Tibial nerve (tissue), 4 donors: ENCODE results near the gene ANKRD11. TPM values are rescaled to one million over a fixed set of nuclear protein-coding genes. Genes with fewer than 3 reads are reported as not detected.

Source experiments
- DNase-seq, 2 donors: peaks; one replicate each; pipeline ENCODE4 v3.0.0-alpha.2; 2019; ENCODE audit warnings: low spot score in 2 of 2
- H3K27ac ChIP-seq, 4 donors: fragments of 200-600 bp; sonication (generic) in 3 of 4; one replicate each; pipeline ENCODE4 v1.5.1; 2017 to 2019; ENCODE audit warnings: mild to moderate bottlenecking in 1 of 4
- H3K27me3 ChIP-seq, 2 donors: fragments of 200-600 bp; sonication (generic) in 1 of 2; one replicate each; pipeline versions ENCODE4 v1.5.1 to v1.6.0; 2017 to 2019
- H3K36me3 ChIP-seq, 3 donors: fragments of 200-600 bp; sonication (generic); one replicate each; pipeline ENCODE4 v1.5.1; 2018 to 2019
- H3K4me1 ChIP-seq, 4 donors: fragments of 200-600 bp; sonication (generic) in 3 of 4; one replicate each; pipeline ENCODE4 v1.5.1; 2017 to 2019
- H3K4me3 ChIP-seq, 4 donors: fragments of 200-600 bp; sonication (generic) in 3 of 4; one replicate each; pipeline ENCODE4 v1.5.1; 2017 to 2019; ENCODE audit warnings: mild to moderate bottlenecking in 1 of 4, moderate library complexity in 1 of 4
- H3K9me3 ChIP-seq, 4 donors: fragments of 200-600 bp; sonication (generic) in 3 of 4; one replicate each; pipeline ENCODE4 v1.5.1; 2017 to 2019
- CTCF ChIP-seq, 5 experiments: fragments of 200-600 bp in 3 of 5; fragments of 450-650 bp in 2 of 5; sonication (generic) in 3 of 5; IDR thresholded peaks; one replicate each; pipeline ENCODE4 v1.5.1; 2016 to 2019; ENCODE audit warnings: antibody characterized with exemption in 5 of 5, mild to moderate bottlenecking in 3 of 5, moderate library complexity in 2 of 5
- EP300 ChIP-seq, 2 donors: sonication (generic); formaldehyde crosslinking; IDR thresholded peaks; one replicate each; pipeline ENCODE4 v1.6.1; 2017; ENCODE audit warnings: antibody characterized with exemption in 2 of 2, mild to moderate bottlenecking in 1 of 2
- POLR2A ChIP-seq, 2 donors: fragments of 450-650 bp; IDR thresholded peaks; one replicate each; pipeline ENCODE4 v1.6.1; 2017; ENCODE audit warnings: antibody characterized with exemption in 2 of 2, mild to moderate bottlenecking in 2 of 2, moderate library complexity in 2 of 2
- WGBS, 2 donors: methylation state at CpG; one replicate each; pipeline ENCODE4 v1.1.5; 2018; 5-methylcytosine and 5-hydroxymethylcytosine counted together
- total RNA-seq, 4 donors: library from RNA; depleted of rRNA; stranded (reverse); fragments of >200 nt; gene quantifications; one replicate each; pipeline ENCODE4 v1.1.0, GENCODE V29; 2016

ANKRD11 gene
- total RNA-seq, 4 donors from 2014 or later: 104 to 177 (median 112) TPM

- peaks cover 0 to 98% (median 74%) of the 10 kb centered on the region in 4 donors for H3K4me1 ChIP-seq
Observed at GRCh38 chr16:89481356-89481955, 8.9 kb downstream of the ANKRD11 start.

DNA sequence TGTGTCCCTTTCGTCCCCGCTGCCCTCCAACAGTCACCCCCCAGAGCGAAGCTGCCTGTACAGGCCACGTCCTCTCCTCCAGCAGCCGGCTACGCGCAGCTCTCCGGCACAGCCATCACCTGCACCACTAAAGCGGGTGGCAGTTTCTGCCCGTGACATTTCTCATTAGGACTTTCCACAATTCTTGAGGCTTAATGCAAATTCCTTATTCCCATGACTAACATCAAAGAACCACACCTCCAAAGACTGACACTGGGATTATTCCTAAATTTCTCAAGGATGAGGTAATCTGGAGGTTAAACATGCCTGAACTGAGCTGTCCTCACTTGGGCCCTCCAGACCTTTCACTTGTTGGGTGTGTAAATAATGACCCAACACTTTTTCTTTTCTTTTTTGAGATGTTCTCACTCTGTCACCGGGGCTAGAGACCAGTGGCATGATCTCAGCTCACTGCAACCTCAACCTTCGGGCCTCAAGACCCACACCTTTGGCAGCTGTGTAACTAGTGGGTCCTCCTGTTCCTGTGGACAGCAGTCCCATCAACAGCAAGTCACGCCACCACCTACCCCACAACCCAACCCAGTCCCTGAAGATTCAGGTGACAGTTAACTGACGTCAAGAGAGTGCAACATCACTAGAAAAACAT, 11.7 kb downstream of the ANKRD11 start:
- Histone ChIP-seq H3K27ac (no peak overlapping the region), H3K9me3 (no peaks in the 10 kb centered on the region)
- WGBS, 2 donors: 72 to 74% methylated on average over 14 of the region's 14 CpGs

More at GRCh38 chr16:89481356-89481955, 8.9 kb downstream of the ANKRD11 start:
- no peak overlapping the region for H3K4me3 ChIP-seq
- TF ChIP-seq EP300 (IDR thresholded peaks at IDR 0.05): no peak
- TF ChIP-seq POLR2A (IDR thresholded peaks at IDR 0.05): no peak
- TF ChIP-seq CTCF (IDR thresholded peaks at IDR 0.05): no peak
- H3K27ac ChIP-seq: no peak overlapping the region
- H3K36me3 ChIP-seq: no peaks in the 10 kb centered on the region
- no peaks in the 10 kb centered on the region for H3K9me3 ChIP-seq
- DNase-seq: no peak
- no peaks in the 10 kb centered on the region for H3K27me3 ChIP-seq
- WGBS, 2 donors: 89 to 90% methylated on average over 13 of the region's 13 CpGs

GRCh38 chr16:89476811-89477261, 13.5 kb downstream of the ANKRD11 start:
- DNase-seq: no peak
- Histone ChIP-seq H3K4me3 (no peak overlapping the region), H3K27ac (no peak overlapping the region), H3K4me1 (peaks cover 0 to 96% (median 61%) of the 10 kb centered on the region in 4 donors), H3K9me3 (no peaks in the 10 kb centered on the region), H3K27me3 (no peaks in the 10 kb centered on the region), H3K36me3 (no peaks in the 10 kb centered on the region)
- WGBS, 2 donors: 72 to 76% methylated on average over 10 of the region's 10 CpGs
- TF ChIP-seq EP300 (IDR thresholded peaks at IDR 0.05) (no peak), CTCF (IDR thresholded peaks at IDR 0.05) (no peak), POLR2A (IDR thresholded peaks at IDR 0.05) (no peak)

More for the DNA sequence above, 11.7 kb downstream of the ANKRD11 start:
- TF ChIP-seq EP300 (IDR thresholded peaks at IDR 0.05): no peak
- no peak for TF ChIP-seq POLR2A (IDR thresholded peaks at IDR 0.05)
- no peak for TF ChIP-seq CTCF (IDR thresholded peaks at IDR 0.05)
- no peaks in the 10 kb centered on the region for H3K36me3 ChIP-seq
- no peaks in the 10 kb centered on the region for H3K27me3 ChIP-seq
- peaks cover 0 to 96% (median 63%) of the 10 kb centered on the region in 4 donors for H3K4me1 ChIP-seq
- DNase-seq: no peak
- no peak overlapping the region for H3K4me3 ChIP-seq

GRCh38 chr16:89476379-89476778, 14.0 kb downstream of the ANKRD11 start:
- Histone ChIP-seq H3K27ac (no peak overlapping the region), H3K27me3 (no peaks in the 10 kb centered on the region), H3K36me3 (no peaks in the 10 kb centered on the region), H3K4me1 (peaks cover 0 to 93% (median 61%) of the 10 kb centered on the region in 4 donors), H3K9me3 (no peaks in the 10 kb centered on the region), H3K4me3 (no peak overlapping the region)
- TF ChIP-seq CTCF (IDR thresholded peaks at IDR 0.05) (no peak), EP300 (IDR thresholded peaks at IDR 0.05) (no peak), POLR2A (IDR thresholded peaks at IDR 0.05) (no peak)
- WGBS, 2 donors: 93 to 94% methylated on average over 5 of the region's 5 CpGs
- no peak for DNase-seq

- WGBS, 2 donors: 59 to 67% methylated on average over 5 of the region's 5 CpGs
- no peak overlapping the region for H3K4me3 ChIP-seq
- H3K27me3 ChIP-seq: no peaks in the 10 kb centered on the region
- H3K36me3 ChIP-seq: no peaks in the 10 kb centered on the region
- no peak for TF ChIP-seq POLR2A (IDR thresholded peaks at IDR 0.05)
- TF ChIP-seq CTCF (IDR thresholded peaks at IDR 0.05): no peak
- TF ChIP-seq EP300 (IDR thresholded peaks at IDR 0.05): no peak
- DNase-seq: no peak
- no peaks in the 10 kb centered on the region for H3K9me3 ChIP-seq
- peaks cover 0 to 93% (median 65%) of the 10 kb centered on the region in 4 donors for H3K4me1 ChIP-seq
- H3K27ac ChIP-seq: no peak overlapping the region
Observed at GRCh38 chr16:89475144-89475543, 15.2 kb downstream of the ANKRD11 start.
